GM19351 (cell line): ENCODE results near the gene TENM4.
A peak's percentile ranks its signal among the peaks of the same experiment; 100 is the strongest.
"Not testable (repeated sequence)": the region's sequence is repeated elsewhere in the genome, so short reads cannot be mapped to it uniquely, and the experiment has no call there.

Experiments
- ATAC-seq: cut with Tn5 transposase; IDR thresholded peaks from one replicate; pipeline ENCODE4 v1.9.1; 2021; ENCODE audit warnings: mild to moderate bottlenecking, moderate library complexity; ENCODE audit not compliant: unreplicated experiment

Gene TENM4

GRCh38 chr11:78642979-78643675, 797.7 kb downstream of the TENM4 start:
- ATAC-seq, result no peak

GRCh38 chr11:78641541-78641940, 799.3 kb downstream of the TENM4 start:
- no peak for ATAC-seq

GRCh38 chr11:78638704-78639380, 802.0 kb downstream of the TENM4 start:
- no peak for ATAC-seq

- not testable (repeated sequence) for ATAC-seq
These were observed 803.3 kb downstream of the TENM4 start for GRCh38 chr11:78637527-78637926.

- peak; percentile 77 for ATAC-seq
These were observed 804.9 kb downstream of the TENM4 start for GRCh38 chr11:78635814-78636506.

- no peak for ATAC-seq
These were observed 807.1 kb downstream of the TENM4 start for GRCh38 chr11:78633516-78634310.

GRCh38 chr11:78630561-78631303, 810.1 kb downstream of the TENM4 start:
- no peak for ATAC-seq

- ATAC-seq, result no peak
These were observed 810.7 kb downstream of the TENM4 start for GRCh38 chr11:78630155-78630554.

- no peak for ATAC-seq
These were observed 818.2 kb downstream of the TENM4 start for GRCh38 chr11:78622666-78623065.

- ATAC-seq, result no peak
These were observed 820.7 kb downstream of the TENM4 start for GRCh38 chr11:78620159-78620558.

GRCh38 chr11:78615724-78616123, 825.1 kb downstream of the TENM4 start:
- no peak for ATAC-seq

GRCh38 chr11:78613378-78613813, 827.4 kb downstream of the TENM4 start:
- ATAC-seq, result no peak

GRCh38 chr11:78612721-78613377, 828.0 kb downstream of the TENM4 start:
- ATAC-seq, result no peak

GRCh38 chr11:78609321-78609720, 831.5 kb downstream of the TENM4 start:
- not testable (repeated sequence) for ATAC-seq

- ATAC-seq, result no peak
These were observed 833.1 kb downstream of the TENM4 start for GRCh38 chr11:78607696-78608095.

- no peak for ATAC-seq
These were observed 834.2 kb downstream of the TENM4 start for GRCh38 chr11:78606667-78607066.

- no peak for ATAC-seq
These were observed 835.5 kb downstream of the TENM4 start for GRCh38 chr11:78605296-78605695.

- ATAC-seq, result no peak
These were observed 837.0 kb downstream of the TENM4 start for GRCh38 chr11:78603792-78604191.
